Kidney epithelial cell (primary cell): Measurements from ENCODE around the gene DNHD1. TPM values are rescaled to one million over a fixed set of nuclear protein-coding genes. Genes with fewer than 3 reads are reported as not detected.

Experiments
- DNase-seq: peaks from one replicate; pipeline ENCODE4 v3.0.0-alpha.2; 2010; ENCODE audit warnings: low read depth
- H3K27me3 ChIP-seq: 2 replicates; pipeline ENCODE4 v1.6.0; 2011; ENCODE audit warnings: low read length; ENCODE audit not compliant: control insufficient read depth, insufficient read depth
- H3K36me3 ChIP-seq: 2 replicates; pipeline ENCODE4 v1.5.1; 2011; ENCODE audit warnings: low read length; ENCODE audit not compliant: control insufficient read depth, insufficient read depth
- H3K4me3 ChIP-seq: 2 replicates; pipeline ENCODE4 v1.5.1; 2011; ENCODE audit warnings: low read depth, mild to moderate bottlenecking, control low read depth, low read length
- CTCF ChIP-seq: IDR thresholded peaks from 2 replicates; pipeline ENCODE4 v1.5.1; 2011; ENCODE audit warnings: mild to moderate bottlenecking, moderate library complexity, low read length, control low read depth, inconsistent platforms; ENCODE audit not compliant: insufficient read depth, poor library complexity, severe bottlenecking
- total RNA-seq: library from RNA; depleted of rRNA; stranded (reverse); fragments of >200 nt; gene quantifications from 2 replicates; pipeline ENCODE4 v1.2.3, GENCODE V29; 2015

The DNHD1 gene
- total RNA-seq, 1 donor from 2014 or later = 2.9 TPM

- no peaks in the 10 kb centered on the region for H3K27me3 ChIP-seq
- no peak overlapping the region for H3K4me3 ChIP-seq
- DNase-seq = no peak
- no peak for TF ChIP-seq CTCF
- peaks cover 1% of the 10 kb centered on the region for H3K36me3 ChIP-seq
These were observed 27.5 kb upstream of the DNHD1 start for GRCh38 chr11:6469599-6469998.

- peak overlapping the region; percentile 75 for H3K4me3 ChIP-seq
- no peaks in the 10 kb centered on the region for H3K27me3 ChIP-seq
- no peaks in the 10 kb centered on the region for H3K36me3 ChIP-seq
- no peak for TF ChIP-seq CTCF
- no peak for DNase-seq
These were observed 24.1 kb upstream of the DNHD1 start for GRCh38 chr11:6472934-6473333.

- DNase-seq = peak; percentile 42
- peaks cover 1% of the 10 kb centered on the region for H3K36me3 ChIP-seq
- peak within 1 kb of the TSS; percentile 75 for H3K4me3 ChIP-seq
- no peaks in the 10 kb centered on the region for H3K27me3 ChIP-seq
- TF ChIP-seq CTCF = peak; percentile 49
These were observed 23.3 kb upstream of the DNHD1 start, which contains the start of gene TRIM3 for GRCh38 chr11:6473451-6474412. TSS of gene TRIM3 (minus strand) at chr11:6473941. CDS start at chr11:6465695, 8,246 bp downstream.

- peaks cover 1% of the 10 kb centered on the region for H3K36me3 ChIP-seq
- no peak for DNase-seq
- H3K4me3 ChIP-seq = peak overlapping the region; percentile 51
- TF ChIP-seq CTCF = no peak
- H3K27me3 ChIP-seq = no peaks in the 10 kb centered on the region
These were observed 22.7 kb upstream of the DNHD1 start for GRCh38 chr11:6474413-6474792.

GRCh38 chr11:6474806-6475500, 22.1 kb upstream of the DNHD1 start:
- TF ChIP-seq CTCF = no peak
- no peak for DNase-seq
- Histone ChIP-seq H3K36me3 (peaks cover 1% of the 10 kb centered on the region), H3K4me3 (no peak overlapping the region), H3K27me3 (no peaks in the 10 kb centered on the region)
